GM12878 (cell line): ENCODE measurements around the gene FOXN4. TPM values are rescaled to one million over a fixed set of nuclear protein-coding genes. Genes with fewer than 3 reads are reported as not detected.

Experiments used
- ATAC-seq: fragments of 200-7000 bp; cut with Tn5 transposase; 3 replicates; pipeline ENCODE4 v1.9.1; 2020; ENCODE audit warnings: mild to moderate bottlenecking, moderate library complexity
- BruUV-seq: library from RNA; stranded (reverse); fragments of 400-500 nt; replicated peaks from 2 replicates; lab custom pipeline; 2021; lab: Mats Ljungman, UMichigan
- CTCF ChIA-PET: fragments of 300-600 bp; sonication (Branson Sonifier 250); formaldehyde crosslinking; extraction: SDS; loops from one replicate; lab custom pipeline; 2021; ENCODE audit warnings: inconsistent platforms; lab: Yijun Ruan, JAX
- POLR2A ChIA-PET: fragments of 350-600 bp; formaldehyde crosslinking; extraction: SDS; loops from one replicate; lab custom pipeline; 2021; ENCODE audit warnings: inconsistent platforms; lab: Charles Lee
- RAD21 ChIA-PET: fragments of 300-600 bp; sonication (Branson Sonifier 250); formaldehyde crosslinking; loops from one replicate; lab custom pipeline; 2023; ENCODE audit warnings: antibody characterized with exemption; ENCODE audit not compliant: unreplicated experiment; lab: Charles Lee
- SMC1A ChIA-PET: fragments of 300-600 bp; sonication (Branson Sonifier 250); formaldehyde crosslinking; loops from one replicate; lab custom pipeline; 2023; ENCODE audit not compliant: unreplicated experiment, uncharacterized antibody; lab: Charles Lee
- DNase-seq: peaks from one replicate; pipeline ENCODE4 v3.0.0-alpha.2; 2011; ENCODE audit warnings: low read depth, low spot score
- FAIRE-seq: peaks from 3 replicates; lab custom pipeline; 2011; peaks lifted over from hg19 to GRCh38; lab: Jason Lieb, UNC
- H2AFZ ChIP-seq: 2 replicates; pipeline ENCODE4 v1.6.0; 2011; ENCODE audit warnings: low read depth, low read length, control low read depth; ENCODE audit not compliant: control insufficient read depth
- H3K27ac ChIP-seq: 2 replicates; pipeline ENCODE4 v1.5.1; 2011; ENCODE audit warnings: control low read depth; ENCODE audit not compliant: control insufficient read depth, insufficient read depth
- H3K27me3 ChIP-seq, 2 experiments: replicated peaks in 1 of 2; 2 replicates each; pipeline versions ENCODE4 v1.6.0 to v1.6.1; 2011; ENCODE audit warnings: low read length in 1 of 2; ENCODE audit not compliant: control insufficient read depth in 2 of 2, insufficient read depth in 2 of 2
- H3K36me3 ChIP-seq, 2 experiments: 2 replicates each; pipeline ENCODE4 v1.5.1; 2011; ENCODE audit warnings: low read length in 1 of 2; ENCODE audit not compliant: control insufficient read depth in 2 of 2, insufficient read depth in 2 of 2
- H3K4me1 ChIP-seq: 2 replicates; pipeline ENCODE4 v1.6.1; 2011; ENCODE audit warnings: mild to moderate bottlenecking, low read length, moderate library complexity, mixed read lengths; ENCODE audit not compliant: control insufficient read depth, insufficient read depth
- H3K4me2 ChIP-seq: 2 replicates; pipeline ENCODE4 v1.6.0; 2011; ENCODE audit warnings: control low read depth; ENCODE audit not compliant: control insufficient read depth, insufficient read depth
- H3K4me3 ChIP-seq: fragments of 200-600 bp; sonication (generic); 2 replicates; pipeline ENCODE4 v1.5.1; 2016
- H3K79me2 ChIP-seq: 2 replicates; pipeline ENCODE4 v1.6.0; 2011; ENCODE audit warnings: low read length; ENCODE audit not compliant: control insufficient read depth, insufficient read depth
- H3K9ac ChIP-seq: 2 replicates; pipeline ENCODE4 v1.8.0; 2011; ENCODE audit warnings: low read length, control low read depth, mixed read lengths; ENCODE audit not compliant: control insufficient read depth, insufficient read depth
- H3K9me3 ChIP-seq: replicated peaks from 3 replicates; pipeline ENCODE4 v1.5.1; 2011; ENCODE audit warnings: mild to moderate bottlenecking, low read length; ENCODE audit not compliant: control insufficient read depth, insufficient read depth
- H4K20me1 ChIP-seq: 2 replicates; pipeline ENCODE4 v1.6.0; 2011; ENCODE audit not compliant: control insufficient read depth, insufficient read depth
- BCL11A ChIP-seq: IDR thresholded peaks from 2 replicates; pipeline ENCODE4 v1.6.1; 2011; ENCODE audit warnings: low read depth, low read length
- BRCA1 ChIP-seq: IDR thresholded peaks from 2 replicates; pipeline ENCODE4 v1.6.1; 2011; ENCODE audit warnings: low read depth, low read length, improper control_type of control experiment
- CHD2 ChIP-seq: IDR thresholded peaks from 2 replicates; pipeline ENCODE4 v1.6.1; 2011; ENCODE audit warnings: low read depth, low read length, improper control_type of control experiment, borderline replicate concordance
- EGR1 ChIP-seq, 2 experiments: IDR thresholded peaks; 1 replicate in 1 of 2; 2 replicates in 1 of 2; pipeline ENCODE4 v1.6.1; 2011 to 2012; ENCODE audit warnings: low read depth in 2 of 2, low read length in 2 of 2, borderline replicate concordance in 1 of 2, mild to moderate bottlenecking in 1 of 2, moderate library complexity in 1 of 2
- ESRRA ChIP-seq: IDR thresholded peaks from 2 replicates; pipeline ENCODE4 v1.6.1; 2012; ENCODE audit warnings: mild to moderate bottlenecking, low read length, improper control_type of control experiment
- FOXM1 ChIP-seq: IDR thresholded peaks from 2 replicates; pipeline ENCODE4 v1.6.1; 2012; ENCODE audit warnings: low read depth, mild to moderate bottlenecking, inconsistent platforms, low read length, moderate library complexity
- HDGF ChIP-seq: fragments of 450-650 bp; IDR thresholded peaks from 2 replicates; pipeline ENCODE4 v1.6.1; 2016; ENCODE audit warnings: antibody characterized with exemption
- JUNB ChIP-seq: IDR thresholded peaks from 2 replicates; pipeline ENCODE4 v1.6.1; 2016; ENCODE audit warnings: antibody characterized with exemption, mild to moderate bottlenecking
- NFXL1 ChIP-seq: fragments of 450-650 bp; IDR thresholded peaks from 2 replicates; pipeline ENCODE4 v1.6.1; 2017; ENCODE audit warnings: antibody characterized with exemption, mild to moderate bottlenecking, borderline replicate concordance
- PAX5 ChIP-seq: IDR thresholded peaks from 2 replicates; pipeline ENCODE4 v1.6.1; 2011; ENCODE audit warnings: low read depth, low read length, borderline replicate concordance
- SUZ12 ChIP-seq: fragments of 200-600 bp; sonication (generic); IDR thresholded peaks from one replicate; pipeline ENCODE4 v1.6.1; 2018; ENCODE audit warnings: antibody characterized with exemption, mild to moderate bottlenecking; ENCODE audit not compliant: unreplicated experiment
- WGBS: methylation state at CpG from one replicate; pipeline ENCODE4 v1.1.6; 2016; ENCODE audit warnings: low lambda C conversion rate; ENCODE audit not compliant: insufficient replicate concordance, insufficient coverage; ENCODE audit errors: missing lambda C conversion rate; 5-methylcytosine and 5-hydroxymethylcytosine counted together
- in situ Hi-C: fragments of 300-500 bp; cut with MboI; formaldehyde crosslinking; loops from 9 replicates; pipeline ENCODE4 v1.14.3; 2018; ENCODE audit warnings: mixed read lengths
- intact Hi-C: fragments of 100-400 bp; cut with micrococcal nuclease; formaldehyde crosslinking; loops from one replicate; pipeline ENCODE4 v1.14.2; 2022; ENCODE audit not compliant: unreplicated experiment
- polyA plus RNA-seq, 11 experiments: library from polyadenylated mRNA; depleted of rRNA in 4 of 11; unstranded in 6 of 11; stranded (reverse) in 5 of 11; fragments of >200 nt; fragmentation: Nextera tagmentation in 4 of 11; fragmentation: Illumina TruSeq in 1 of 11; extraction: Ambion mirVana in 4 of 11; extraction: Trizol in 1 of 11; gene quantifications; 1 replicate in 1 of 11; 2 replicates in 10 of 11; pipeline versions ENCODE4 v1.2.1 to v1.2.3, GENCODE V29; 2011 to 2016; ENCODE audit warnings: inconsistent platforms in 2 of 11, missing spikeins in 2 of 11, low read depth in 1 of 11
- total RNA-seq, 4 experiments: library from RNA; depleted of rRNA in 3 of 4; stranded (reverse); fragments of >200 nt in 3 of 4; fragmentation: Illumina TruSeq in 1 of 4; extraction: Trizol in 1 of 4; gene quantifications; 2 replicates each; pipeline versions ENCODE4 v1.2.1 to v1.2.3, GENCODE V29; 2013 to 2021
- TF ChIP-seq, protein P1 (sequence below): IDR thresholded peaks from 2 replicates; pipeline ENCODE4 v1.6.1; 2012; ENCODE audit warnings: low read depth, low read length, improper control_type of control experiment
- TF ChIP-seq, protein P2 (sequence below): IDR thresholded peaks from 2 replicates; pipeline ENCODE4 v1.6.1; 2011; ENCODE audit warnings: borderline replicate concordance, low read depth, mild to moderate bottlenecking, moderate library complexity, low read length; ENCODE audit not compliant: insufficient read depth, poor library complexity, severe bottlenecking
- TF ChIP-seq, protein P3 (sequence below): IDR thresholded peaks from 2 replicates; pipeline ENCODE4 v1.6.1; 2012; ENCODE audit warnings: low read depth, low read length, improper control_type of control experiment
- TF ChIP-seq, protein P4 (sequence below): fragments of 450-650 bp; IDR thresholded peaks from 2 replicates; pipeline ENCODE4 v1.6.1; 2018; ENCODE audit warnings: mild to moderate bottlenecking, low read depth, moderate library complexity; ENCODE audit not compliant: partially characterized antibody
- TF ChIP-seq, protein P5 (sequence below): fragments of 450-650 bp; IDR thresholded peaks from 2 replicates; pipeline ENCODE4 v1.6.1; 2017; ENCODE audit warnings: borderline replicate concordance

The FOXN4 gene
- total and polyA plus RNA-seq, 10 of the 15 experiments (the other 5 are each of a cell fraction or from before 2014, with no cell fraction given): not detected

DNA sequence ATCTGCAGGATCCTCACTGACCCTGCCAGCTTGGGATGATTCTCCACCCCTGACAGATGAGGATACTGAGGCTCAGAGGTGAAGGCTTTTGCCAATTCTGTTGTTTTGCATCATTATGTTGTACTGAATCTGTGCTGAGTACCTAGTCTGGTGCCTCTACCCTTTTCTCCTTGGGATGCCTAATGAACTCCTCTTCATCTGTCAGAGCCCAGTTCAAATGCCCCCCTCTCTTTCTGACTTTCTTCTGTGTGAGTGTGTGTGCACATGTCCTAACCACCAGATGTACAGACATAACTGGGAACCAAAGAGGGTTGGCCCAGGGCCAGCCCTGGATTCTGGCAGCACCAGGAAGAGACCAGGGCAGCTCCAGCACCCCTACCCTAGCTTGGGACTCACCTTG lies 22.8 kb downstream of the FOXN4 start (continued):
- TF ChIP-seq, protein P1, sequence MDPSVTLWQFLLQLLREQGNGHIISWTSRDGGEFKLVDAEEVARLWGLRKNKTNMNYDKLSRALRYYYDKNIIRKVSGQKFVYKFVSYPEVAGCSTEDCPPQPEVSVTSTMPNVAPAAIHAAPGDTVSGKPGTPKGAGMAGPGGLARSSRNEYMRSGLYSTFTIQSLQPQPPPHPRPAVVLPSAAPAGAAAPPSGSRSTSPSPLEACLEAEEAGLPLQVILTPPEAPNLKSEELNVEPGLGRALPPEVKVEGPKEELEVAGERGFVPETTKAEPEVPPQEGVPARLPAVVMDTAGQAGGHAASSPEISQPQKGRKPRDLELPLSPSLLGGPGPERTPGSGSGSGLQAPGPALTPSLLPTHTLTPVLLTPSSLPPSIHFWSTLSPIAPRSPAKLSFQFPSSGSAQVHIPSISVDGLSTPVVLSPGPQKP: no peak
- TF ChIP-seq BRCA1: no peak
- TF ChIP-seq HDGF: no peak
- no peak for TF ChIP-seq FOXM1
- TF ChIP-seq CHD2: no peak
- TF ChIP-seq, protein P2, sequence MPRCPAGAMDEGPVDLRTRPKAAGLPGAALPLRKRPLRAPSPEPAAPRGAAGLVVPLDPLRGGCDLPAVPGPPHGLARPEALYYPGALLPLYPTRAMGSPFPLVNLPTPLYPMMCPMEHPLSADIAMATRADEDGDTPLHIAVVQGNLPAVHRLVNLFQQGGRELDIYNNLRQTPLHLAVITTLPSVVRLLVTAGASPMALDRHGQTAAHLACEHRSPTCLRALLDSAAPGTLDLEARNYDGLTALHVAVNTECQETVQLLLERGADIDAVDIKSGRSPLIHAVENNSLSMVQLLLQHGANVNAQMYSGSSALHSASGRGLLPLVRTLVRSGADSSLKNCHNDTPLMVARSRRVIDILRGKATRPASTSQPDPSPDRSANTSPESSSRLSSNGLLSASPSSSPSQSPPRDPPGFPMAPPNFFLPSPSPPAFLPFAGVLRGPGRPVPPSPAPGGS: no peak
- no peak for TF ChIP-seq EGR1 (IDR thresholded peaks at IDR 0.05; ENCODE audit: borderline replicate concordance in 1 of 2, low read depth in 2 of 2, low read length in 2 of 2)
- TF ChIP-seq PAX5: no peak
- TF ChIP-seq ESRRA: no peak

DNA sequence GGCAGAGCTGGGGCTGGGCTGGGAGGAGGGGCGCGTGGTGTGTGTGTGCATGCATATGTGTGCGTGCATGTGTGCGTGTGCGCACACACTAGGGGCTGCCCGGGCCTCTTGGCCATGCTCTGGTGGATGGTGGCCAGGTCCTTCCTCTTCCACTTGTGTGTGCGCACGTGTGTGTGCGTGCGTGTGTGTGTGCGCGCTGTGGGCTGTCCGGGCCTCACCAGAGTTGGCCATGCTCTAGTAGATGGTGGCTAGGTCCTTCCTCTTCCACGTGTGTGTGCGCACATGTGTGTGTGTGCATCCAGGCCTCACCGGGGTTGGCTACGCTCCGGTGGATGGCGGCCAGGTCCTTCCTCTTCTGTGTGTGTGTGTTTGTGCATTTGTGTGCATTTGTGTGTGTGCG lies 24.7 kb downstream of the FOXN4 start:
- no peaks in the 10 kb centered on the region for H3K9me3 ChIP-seq
- H3K4me2 ChIP-seq: no peak overlapping the region
- TF ChIP-seq JUNB (no peak), NFXL1 (no peak), SUZ12 (no peak), BCL11A (no peak)
- TF ChIP-seq, protein P3, sequence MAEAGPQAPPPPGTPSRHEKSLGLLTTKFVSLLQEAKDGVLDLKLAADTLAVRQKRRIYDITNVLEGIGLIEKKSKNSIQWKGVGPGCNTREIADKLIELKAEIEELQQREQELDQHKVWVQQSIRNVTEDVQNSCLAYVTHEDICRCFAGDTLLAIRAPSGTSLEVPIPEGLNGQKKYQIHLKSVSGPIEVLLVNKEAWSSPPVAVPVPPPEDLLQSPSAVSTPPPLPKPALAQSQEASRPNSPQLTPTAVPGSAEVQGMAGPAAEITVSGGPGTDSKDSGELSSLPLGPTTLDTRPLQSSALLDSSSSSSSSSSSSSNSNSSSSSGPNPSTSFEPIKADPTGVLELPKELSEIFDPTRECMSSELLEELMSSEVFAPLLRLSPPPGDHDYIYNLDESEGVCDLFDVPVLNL: no peak
- TF ChIP-seq, protein P4, sequence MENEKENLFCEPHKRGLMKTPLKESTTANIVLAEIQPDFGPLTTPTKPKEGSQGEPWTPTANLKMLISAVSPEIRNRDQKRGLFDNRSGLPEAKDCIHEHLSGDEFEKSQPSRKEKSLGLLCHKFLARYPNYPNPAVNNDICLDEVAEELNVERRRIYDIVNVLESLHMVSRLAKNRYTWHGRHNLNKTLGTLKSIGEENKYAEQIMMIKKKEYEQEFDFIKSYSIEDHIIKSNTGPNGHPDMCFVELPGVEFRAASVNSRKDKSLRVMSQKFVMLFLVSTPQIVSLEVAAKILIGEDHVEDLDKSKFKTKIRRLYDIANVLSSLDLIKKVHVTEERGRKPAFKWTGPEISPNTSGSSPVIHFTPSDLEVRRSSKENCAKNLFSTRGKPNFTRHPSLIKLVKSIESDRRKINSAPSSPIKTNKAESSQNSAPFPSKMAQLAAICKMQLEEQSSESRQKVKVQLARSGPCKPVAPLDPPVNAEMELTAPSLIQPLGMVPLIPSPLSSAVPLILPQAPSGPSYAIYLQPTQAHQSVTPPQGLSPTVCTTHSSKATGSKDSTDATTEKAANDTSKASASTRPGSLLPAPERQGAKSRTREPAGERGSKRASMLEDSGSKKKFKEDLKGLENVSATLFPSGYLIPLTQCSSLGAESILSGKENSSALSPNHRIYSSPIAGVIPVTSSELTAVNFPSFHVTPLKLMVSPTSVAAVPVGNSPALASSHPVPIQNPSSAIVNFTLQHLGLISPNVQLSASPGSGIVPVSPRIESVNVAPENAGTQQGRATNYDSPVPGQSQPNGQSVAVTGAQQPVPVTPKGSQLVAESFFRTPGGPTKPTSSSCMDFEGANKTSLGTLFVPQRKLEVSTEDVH: no peak
- TF ChIP-seq, protein P5, sequence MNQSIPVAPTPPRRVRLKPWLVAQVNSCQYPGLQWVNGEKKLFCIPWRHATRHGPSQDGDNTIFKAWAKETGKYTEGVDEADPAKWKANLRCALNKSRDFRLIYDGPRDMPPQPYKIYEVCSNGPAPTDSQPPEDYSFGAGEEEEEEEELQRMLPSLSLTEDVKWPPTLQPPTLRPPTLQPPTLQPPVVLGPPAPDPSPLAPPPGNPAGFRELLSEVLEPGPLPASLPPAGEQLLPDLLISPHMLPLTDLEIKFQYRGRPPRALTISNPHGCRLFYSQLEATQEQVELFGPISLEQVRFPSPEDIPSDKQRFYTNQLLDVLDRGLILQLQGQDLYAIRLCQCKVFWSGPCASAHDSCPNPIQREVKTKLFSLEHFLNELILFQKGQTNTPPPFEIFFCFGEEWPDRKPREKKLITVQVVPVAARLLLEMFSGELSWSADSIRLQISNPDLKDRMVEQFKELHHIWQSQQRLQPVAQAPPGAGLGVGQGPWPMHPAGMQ: no peak
- no peak overlapping the region for H3K9ac ChIP-seq
- POLR2A ChIA-PET: interaction anchor here (0.7 kb wide), 1 partner anchor 1001 kb away, joined by 3 read pairs; no protein-coding TSS in a partner anchor
- CTCF ChIA-PET: no interaction called here
- no peaks in the 10 kb centered on the region for H3K27me3 ChIP-seq
- H3K4me3 ChIP-seq: no peak overlapping the region
- RAD21 ChIA-PET: no interaction called here
- BruUV-seq: no TSS peak
- ATAC-seq: no peak
- H2AFZ ChIP-seq: no peak overlapping the region
- SMC1A ChIA-PET: no interaction called here
- DNase-seq: no peak
- 75% methylated on average over 18 of the region's 20 CpGs for WGBS
- FAIRE-seq: no peak
- no peaks in the 10 kb centered on the region for H4K20me1 ChIP-seq
- in situ Hi-C loops (no loop called here), intact Hi-C loops (no loop called here)
- no peaks in the 10 kb centered on the region for H3K79me2 ChIP-seq
- H3K27ac ChIP-seq: no peak overlapping the region
- H3K36me3 ChIP-seq: no peaks in the 10 kb centered on the region
- no peaks in the 10 kb centered on the region for H3K4me1 ChIP-seq
